HAP-1 (cell line): ENCODE measurements around the gene ITGA2B.

Experiments
- DNase-seq, 2 experiments: peaks; one replicate each; pipeline ENCODE4 v3.0.0-alpha.2; 2016 to 2020; ENCODE audit warnings: low spot score in 2 of 2
- H3K27me3 ChIP-seq: fragments of 250-450 bp; sonication (Bioruptor Pico); 2 replicates; pipeline ENCODE4 v1.5.1; 2020; ENCODE audit warnings: low read depth, mild to moderate bottlenecking, moderate library complexity
- H3K36me3 ChIP-seq: fragments of 250-450 bp; sonication (Bioruptor Pico); replicated peaks from 2 replicates; pipeline ENCODE4 v1.5.1; 2020; ENCODE audit warnings: mild to moderate bottlenecking
- H3K4me1 ChIP-seq: fragments of 250-450 bp; sonication (Bioruptor Pico); 2 replicates; pipeline ENCODE4 v1.5.1; 2020; ENCODE audit warnings: mild to moderate bottlenecking
- H3K4me3 ChIP-seq: fragments of 250-450 bp; sonication (Bioruptor Pico); 2 replicates; pipeline ENCODE4 v1.5.1; 2020; ENCODE audit warnings: mild to moderate bottlenecking, moderate library complexity
- H3K9me3 ChIP-seq: fragments of 250-450 bp; sonication (Bioruptor Pico); 2 replicates; pipeline ENCODE4 v1.5.1; 2020; ENCODE audit warnings: mild to moderate bottlenecking, moderate library complexity
- in situ Hi-C: fragments of 300-500 bp; cut with MboI; formaldehyde crosslinking; loops from 3 replicates; pipeline ENCODE4 v1.14.3; 2020; ENCODE audit warnings: low sequenced_read_pairs, inconsistent platforms, mixed read lengths

ITGA2B gene

GRCh38 chr17:44359006-44359405, 30.4 kb downstream of the ITGA2B start:
- in situ Hi-C loops: no loop called here
- Histone ChIP-seq H3K9me3 (no peaks in the 10 kb centered on the region), H3K4me3 (no peak overlapping the region), H3K36me3 (no peaks in the 10 kb centered on the region), H3K27me3 (no peaks in the 10 kb centered on the region), H3K4me1 (peaks cover 6% of the 10 kb centered on the region; the same call in 1 of the 2 replicates)
- no peak for DNase-seq

GRCh38 chr17:44358066-44358465, 31.4 kb downstream of the ITGA2B start:
- in situ Hi-C loops: no loop called here
- no peak for DNase-seq
- no peaks in the 10 kb centered on the region for H3K27me3 ChIP-seq
- H3K4me3 ChIP-seq: no peak overlapping the region
- H3K9me3 ChIP-seq: no peaks in the 10 kb centered on the region
- H3K36me3 ChIP-seq: no peaks in the 10 kb centered on the region
- peaks cover 6% of the 10 kb centered on the region; the same call in 1 of the 2 replicates for H3K4me1 ChIP-seq

GRCh38 chr17:44356241-44356640, 33.2 kb downstream of the ITGA2B start:
- Histone ChIP-seq H3K36me3 (peaks cover 11% of the 10 kb centered on the region), H3K9me3 (no peaks in the 10 kb centered on the region), H3K27me3 (no peaks in the 10 kb centered on the region), H3K4me1 (peaks cover 4% of the 10 kb centered on the region; the same call in 1 of the 2 replicates), H3K4me3 (no peak overlapping the region)
- in situ Hi-C loops: no loop called here
- no peak for DNase-seq

- Histone ChIP-seq H3K27me3 (no peaks in the 10 kb centered on the region), H3K4me1 (no peaks in the 10 kb centered on the region), H3K9me3 (no peaks in the 10 kb centered on the region), H3K36me3 (peaks cover 17% of the 10 kb centered on the region), H3K4me3 (no peak overlapping the region)
- in situ Hi-C loops: no loop called here
- DNase-seq: no peak
Observed at GRCh38 chr17:44355642-44356099, 33.8 kb downstream of the ITGA2B start.

GRCh38 chr17:44354582-44355561, 34.6 kb downstream of the ITGA2B start:
- no peak for DNase-seq
- H3K4me1 ChIP-seq: no peaks in the 10 kb centered on the region
- no peaks in the 10 kb centered on the region for H3K9me3 ChIP-seq
- in situ Hi-C loops: no loop called here
- H3K4me3 ChIP-seq: no peak overlapping the region
- H3K27me3 ChIP-seq: no peaks in the 10 kb centered on the region
- peaks cover 20% of the 10 kb centered on the region for H3K36me3 ChIP-seq

- no peaks in the 10 kb centered on the region for H3K27me3 ChIP-seq
- no peaks in the 10 kb centered on the region for H3K9me3 ChIP-seq
- H3K36me3 ChIP-seq: peaks cover 20% of the 10 kb centered on the region
- H3K4me1 ChIP-seq: no peaks in the 10 kb centered on the region
- in situ Hi-C loops: no loop called here
- DNase-seq: no peak
- H3K4me3 ChIP-seq: no peak overlapping the region
Observed at GRCh38 chr17:44353672-44354331, 35.6 kb downstream of the ITGA2B start.

- Histone ChIP-seq H3K36me3 (peaks cover 20% of the 10 kb centered on the region), H3K27me3 (no peaks in the 10 kb centered on the region), H3K9me3 (no peaks in the 10 kb centered on the region), H3K4me1 (no peaks in the 10 kb centered on the region), H3K4me3 (no peak overlapping the region)
- no peak for DNase-seq
- in situ Hi-C loops: no loop called here
Observed at GRCh38 chr17:44352828-44353671, 36.4 kb downstream of the ITGA2B start.

- Histone ChIP-seq H3K36me3 (peaks cover 20% of the 10 kb centered on the region), H3K9me3 (no peaks in the 10 kb centered on the region), H3K4me1 (no peaks in the 10 kb centered on the region), H3K4me3 (no peak overlapping the region), H3K27me3 (no peaks in the 10 kb centered on the region)
- DNase-seq: no peak
- in situ Hi-C loops: no loop called here
Observed at GRCh38 chr17:44351961-44352827, 37.3 kb downstream of the ITGA2B start.

- Histone ChIP-seq H3K4me1 (no peaks in the 10 kb centered on the region), H3K9me3 (no peaks in the 10 kb centered on the region), H3K36me3 (peaks cover 20% of the 10 kb centered on the region), H3K4me3 (no peak overlapping the region), H3K27me3 (no peaks in the 10 kb centered on the region)
- in situ Hi-C loops: no loop called here
- no peak for DNase-seq
Observed at GRCh38 chr17:44351464-44351863, 38.0 kb downstream of the ITGA2B start.

- peak in 1 of 2 experiments; percentile 81 for DNase-seq
- Histone ChIP-seq H3K4me3 (no peak overlapping the region), H3K4me1 (no peaks in the 10 kb centered on the region), H3K27me3 (no peaks in the 10 kb centered on the region), H3K9me3 (no peaks in the 10 kb centered on the region), H3K36me3 (peaks cover 20% of the 10 kb centered on the region)
- in situ Hi-C loops: no loop called here
Observed at GRCh38 chr17:44350733-44351226, 38.7 kb downstream of the ITGA2B start.

- H3K4me3 ChIP-seq: no peak overlapping the region
- no peaks in the 10 kb centered on the region for H3K9me3 ChIP-seq
- DNase-seq: no peak
- H3K4me1 ChIP-seq: peaks cover 2% of the 10 kb centered on the region
- in situ Hi-C loops: no loop called here
- no peaks in the 10 kb centered on the region for H3K27me3 ChIP-seq
- peaks cover 20% of the 10 kb centered on the region for H3K36me3 ChIP-seq
Observed at GRCh38 chr17:44349553-44350070, 39.8 kb downstream of the ITGA2B start.

GRCh38 chr17:44348988-44349364, 40.5 kb downstream of the ITGA2B start:
- H3K4me1 ChIP-seq: peaks cover 4% of the 10 kb centered on the region
- in situ Hi-C loops: no loop called here
- H3K4me3 ChIP-seq: no peak overlapping the region
- H3K9me3 ChIP-seq: no peaks in the 10 kb centered on the region
- no peak for DNase-seq
- peaks cover 20% of the 10 kb centered on the region for H3K36me3 ChIP-seq
- no peaks in the 10 kb centered on the region for H3K27me3 ChIP-seq
